OCI-LY7 (cell line): ENCODE data around the gene AREL1.

Experiments
- EZH2phosphoT487 ChIP-seq: fragments of 200-600 bp; sonication (generic); IDR thresholded peaks from 2 replicates; pipeline ENCODE4 v1.6.1; 2018; ENCODE audit warnings: low read depth, borderline replicate concordance, mild to moderate bottlenecking, mixed run types, antibody characterized with exemption, low read length, moderate library complexity, mixed read lengths
- TF ChIP-seq, protein P1 (sequence below): fragments of 200-600 bp; sonication (generic); conservative IDR thresholded peaks from 2 replicates; pipeline ENCODE4 v1.5.1; 2014; ENCODE audit warnings: mild to moderate bottlenecking, antibody characterized with exemption, low read length, moderate library complexity, mixed read lengths

DNA sequence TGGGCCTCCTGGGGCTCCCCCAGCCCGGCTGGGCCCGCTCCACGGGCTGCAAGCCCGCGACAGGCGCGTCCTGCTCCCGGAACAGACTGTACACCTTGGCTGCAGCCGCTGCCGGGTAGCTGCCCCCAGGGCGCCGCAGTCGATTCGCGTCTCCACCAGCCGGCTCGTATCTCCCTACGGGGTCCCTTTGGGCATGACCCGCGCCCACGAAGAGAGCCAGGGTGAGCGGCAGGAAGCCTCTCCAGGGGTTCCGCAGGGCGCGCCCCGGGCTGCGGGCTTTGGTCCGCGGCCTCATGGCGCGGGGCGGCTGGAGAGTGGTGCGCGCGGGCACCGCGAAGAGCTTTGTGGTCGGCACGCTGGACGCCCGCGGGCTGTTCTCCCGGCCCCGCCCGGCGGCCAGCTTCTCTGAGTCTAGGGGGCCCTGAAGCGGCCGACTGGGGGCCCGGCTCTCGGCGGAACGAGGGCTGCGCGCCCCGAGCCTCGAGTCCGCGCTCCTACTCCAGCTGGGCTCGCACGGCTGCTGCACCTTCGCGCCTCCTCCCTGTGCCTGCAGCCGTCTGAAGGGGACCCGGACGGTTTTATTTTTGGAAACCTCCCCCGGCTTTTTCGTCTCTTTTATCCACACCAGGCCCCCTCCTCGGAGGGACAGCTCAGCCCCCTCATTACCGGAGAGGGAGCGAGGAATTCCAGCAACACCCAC lies 101.1 kb downstream of the AREL1 start, which contains the start of gene LTBP2:
- TF ChIP-seq, protein P1, sequence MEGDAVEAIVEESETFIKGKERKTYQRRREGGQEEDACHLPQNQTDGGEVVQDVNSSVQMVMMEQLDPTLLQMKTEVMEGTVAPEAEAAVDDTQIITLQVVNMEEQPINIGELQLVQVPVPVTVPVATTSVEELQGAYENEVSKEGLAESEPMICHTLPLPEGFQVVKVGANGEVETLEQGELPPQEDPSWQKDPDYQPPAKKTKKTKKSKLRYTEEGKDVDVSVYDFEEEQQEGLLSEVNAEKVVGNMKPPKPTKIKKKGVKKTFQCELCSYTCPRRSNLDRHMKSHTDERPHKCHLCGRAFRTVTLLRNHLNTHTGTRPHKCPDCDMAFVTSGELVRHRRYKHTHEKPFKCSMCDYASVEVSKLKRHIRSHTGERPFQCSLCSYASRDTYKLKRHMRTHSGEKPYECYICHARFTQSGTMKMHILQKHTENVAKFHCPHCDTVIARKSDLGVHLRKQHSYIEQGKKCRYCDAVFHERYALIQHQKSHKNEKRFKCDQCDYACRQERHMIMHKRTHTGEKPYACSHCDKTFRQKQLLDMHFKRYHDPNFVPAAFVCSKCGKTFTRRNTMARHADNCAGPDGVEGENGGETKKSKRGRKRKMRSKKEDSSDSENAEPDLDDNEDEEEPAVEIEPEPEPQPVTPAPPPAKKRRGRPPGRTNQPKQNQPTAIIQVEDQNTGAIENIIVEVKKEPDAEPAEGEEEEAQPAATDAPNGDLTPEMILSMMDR, result no peak
- no peak for TF ChIP-seq EZH2phosphoT487
